ENCODE data around the gene IFNL1. TPM values are rescaled to one million over a fixed set of nuclear protein-coding genes. Genes with fewer than 3 reads are reported as not detected.

The IFNL1 gene
- total and polyA plus RNA-seq, 9 of the 15 experiments (the other 6 are each of a cell fraction or from before 2014, with no cell fraction given), result not detected

DNA sequence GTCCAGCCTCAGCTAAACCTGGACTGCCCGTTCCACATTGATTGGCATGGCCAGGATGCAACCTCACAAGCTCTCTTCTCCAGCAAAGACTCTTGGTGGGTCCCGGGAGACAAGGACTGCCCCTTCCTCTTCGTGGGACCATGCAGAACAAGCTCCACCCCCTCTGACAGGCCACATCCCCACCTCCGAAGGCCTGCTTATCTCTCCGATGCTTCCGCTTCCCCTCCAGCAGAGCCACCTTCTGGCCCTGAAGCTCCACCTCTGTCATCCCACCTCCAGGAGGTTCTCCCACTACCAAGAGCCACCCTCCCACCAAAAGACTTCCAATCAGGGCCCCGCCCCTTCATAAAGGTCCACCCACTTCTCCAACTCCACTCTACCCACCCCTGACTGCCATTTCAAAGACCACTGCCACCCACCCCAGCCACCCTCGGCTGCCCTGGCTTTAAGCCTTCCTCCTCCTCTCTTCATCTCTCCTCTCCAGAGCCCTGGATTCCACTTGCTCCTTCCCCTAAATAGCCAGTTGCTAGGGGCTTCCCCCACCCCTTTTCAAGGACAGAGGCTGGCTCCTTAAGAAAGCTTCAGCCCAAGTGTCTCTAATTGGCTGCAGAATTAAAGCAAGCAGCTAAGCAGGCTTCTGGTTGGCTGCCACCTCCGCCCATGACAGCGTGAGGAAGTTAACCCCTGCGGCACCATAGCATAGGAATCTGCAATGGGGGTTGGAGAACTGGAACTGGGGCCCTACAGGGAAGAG lies 14.5 kb downstream of the IFNL1 start (continued):
- TF ChIP-seq RERE (CRISPR knock-in tag; IDR thresholded peaks at IDR 0.05; ENCODE audit: borderline replicate concordance) (no peak), TBL1XR1 (IDR thresholded peaks at IDR 0.05; ENCODE audit: low read length in 2 of 2) (no peak)
